Measurements from ENCODE around the gene LMTK3. TPM values are rescaled to one million over a fixed set of nuclear protein-coding genes. Genes with fewer than 3 reads are reported as not detected.
A peak's percentile ranks its signal among the peaks of the same experiment; 100 is the strongest.

The LMTK3 gene
- total and polyA plus RNA-seq, 9 of the 15 experiments (the other 6 are each of a cell fraction or from before 2014, with no cell fraction given) = 0.35 to 12.3 (median 2.0) TPM; not detected in 2

DNA sequence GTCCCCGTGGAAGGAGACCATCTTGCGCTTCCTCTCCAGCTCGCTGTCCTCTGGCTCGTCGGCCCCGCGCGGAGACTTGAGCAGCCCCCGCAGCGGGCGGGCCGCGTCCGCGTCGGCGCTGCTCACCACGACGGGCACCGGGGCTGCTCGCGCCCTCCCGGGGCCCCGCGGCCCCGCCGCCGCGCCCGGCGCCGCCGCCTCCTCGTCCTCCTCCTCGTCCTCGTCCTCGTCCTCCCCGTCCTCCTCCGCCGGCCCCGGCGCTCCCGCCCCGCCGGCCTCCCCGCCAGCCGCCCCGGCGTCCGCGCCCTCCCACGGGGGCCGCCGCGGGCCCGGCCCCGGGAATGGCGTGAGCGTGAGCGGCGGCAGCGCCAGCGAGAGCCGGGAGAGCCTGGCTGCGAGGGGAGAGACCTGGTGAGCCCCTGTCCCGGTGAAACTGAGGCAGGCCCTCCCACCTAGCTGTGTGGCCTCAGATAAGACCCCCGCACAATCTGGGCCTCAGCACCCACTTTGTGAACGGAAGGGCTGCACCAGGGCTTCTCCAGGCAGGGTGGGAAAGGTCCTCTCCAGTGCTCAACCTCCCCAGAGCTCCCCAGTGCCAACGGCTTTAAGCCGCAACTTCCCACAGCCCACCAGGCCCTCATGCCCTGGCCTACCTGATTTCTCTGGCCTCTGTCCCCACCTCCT is 17.8 kb downstream of the LMTK3 start (continued):
- TF ChIP-seq, protein P1, sequence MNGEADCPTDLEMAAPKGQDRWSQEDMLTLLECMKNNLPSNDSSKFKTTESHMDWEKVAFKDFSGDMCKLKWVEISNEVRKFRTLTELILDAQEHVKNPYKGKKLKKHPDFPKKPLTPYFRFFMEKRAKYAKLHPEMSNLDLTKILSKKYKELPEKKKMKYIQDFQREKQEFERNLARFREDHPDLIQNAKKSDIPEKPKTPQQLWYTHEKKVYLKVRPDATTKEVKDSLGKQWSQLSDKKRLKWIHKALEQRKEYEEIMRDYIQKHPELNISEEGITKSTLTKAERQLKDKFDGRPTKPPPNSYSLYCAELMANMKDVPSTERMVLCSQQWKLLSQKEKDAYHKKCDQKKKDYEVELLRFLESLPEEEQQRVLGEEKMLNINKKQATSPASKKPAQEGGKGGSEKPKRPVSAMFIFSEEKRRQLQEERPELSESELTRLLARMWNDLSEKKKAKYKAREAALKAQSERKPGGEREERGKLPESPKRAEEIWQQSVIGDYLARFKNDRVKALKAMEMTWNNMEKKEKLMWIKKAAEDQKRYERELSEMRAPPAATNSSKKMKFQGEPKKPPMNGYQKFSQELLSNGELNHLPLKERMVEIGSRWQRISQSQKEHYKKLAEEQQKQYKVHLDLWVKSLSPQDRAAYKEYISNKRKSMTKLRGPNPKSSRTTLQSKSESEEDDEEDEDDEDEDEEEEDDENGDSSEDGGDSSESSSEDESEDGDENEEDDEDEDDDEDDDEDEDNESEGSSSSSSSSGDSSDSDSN (IDR thresholded peaks at IDR 0.05; ENCODE audit: borderline replicate concordance in 1 of 2, low read depth in 2 of 2, low read length in 2 of 2) = peak in 1 of 2 experiments; percentile 14; a peak in 1 of 4 replicates
- 0 out of 2 replicates have a peak, but pooled peaks have one; percentile 75 for TF ChIP-seq NFIC (IDR thresholded peaks at IDR 0.05)
- TF ChIP-seq SLC30A9 (CRISPR knock-in tag; IDR thresholded peaks at IDR 0.05) = no peak
- TF ChIP-seq, protein P2, sequence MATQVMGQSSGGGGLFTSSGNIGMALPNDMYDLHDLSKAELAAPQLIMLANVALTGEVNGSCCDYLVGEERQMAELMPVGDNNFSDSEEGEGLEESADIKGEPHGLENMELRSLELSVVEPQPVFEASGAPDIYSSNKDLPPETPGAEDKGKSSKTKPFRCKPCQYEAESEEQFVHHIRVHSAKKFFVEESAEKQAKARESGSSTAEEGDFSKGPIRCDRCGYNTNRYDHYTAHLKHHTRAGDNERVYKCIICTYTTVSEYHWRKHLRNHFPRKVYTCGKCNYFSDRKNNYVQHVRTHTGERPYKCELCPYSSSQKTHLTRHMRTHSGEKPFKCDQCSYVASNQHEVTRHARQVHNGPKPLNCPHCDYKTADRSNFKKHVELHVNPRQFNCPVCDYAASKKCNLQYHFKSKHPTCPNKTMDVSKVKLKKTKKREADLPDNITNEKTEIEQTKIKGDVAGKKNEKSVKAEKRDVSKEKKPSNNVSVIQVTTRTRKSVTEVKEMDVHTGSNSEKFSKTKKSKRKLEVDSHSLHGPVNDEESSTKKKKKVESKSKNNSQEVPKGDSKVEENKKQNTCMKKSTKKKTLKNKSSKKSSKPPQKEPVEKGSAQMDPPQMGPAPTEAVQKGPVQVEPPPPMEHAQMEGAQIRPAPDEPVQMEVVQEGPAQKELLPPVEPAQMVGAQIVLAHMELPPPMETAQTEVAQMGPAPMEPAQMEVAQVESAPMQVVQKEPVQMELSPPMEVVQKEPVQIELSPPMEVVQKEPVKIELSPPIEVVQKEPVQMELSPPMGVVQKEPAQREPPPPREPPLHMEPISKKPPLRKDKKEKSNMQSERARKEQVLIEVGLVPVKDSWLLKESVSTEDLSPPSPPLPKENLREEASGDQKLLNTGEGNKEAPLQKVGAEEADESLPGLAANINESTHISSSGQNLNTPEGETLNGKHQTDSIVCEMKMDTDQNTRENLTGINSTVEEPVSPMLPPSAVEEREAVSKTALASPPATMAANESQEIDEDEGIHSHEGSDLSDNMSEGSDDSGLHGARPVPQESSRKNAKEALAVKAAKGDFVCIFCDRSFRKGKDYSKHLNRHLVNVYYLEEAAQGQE (IDR thresholded peaks at IDR 0.05; ENCODE audit: borderline replicate concordance) = no peak
- TF ChIP-seq, protein P2 (CRISPR knock-in tag; IDR thresholded peaks at IDR 0.05; ENCODE audit: low read depth) = 0 out of 2 replicates have a peak, but pooled peaks have one; percentile 28
- TF ChIP-seq, protein P3, sequence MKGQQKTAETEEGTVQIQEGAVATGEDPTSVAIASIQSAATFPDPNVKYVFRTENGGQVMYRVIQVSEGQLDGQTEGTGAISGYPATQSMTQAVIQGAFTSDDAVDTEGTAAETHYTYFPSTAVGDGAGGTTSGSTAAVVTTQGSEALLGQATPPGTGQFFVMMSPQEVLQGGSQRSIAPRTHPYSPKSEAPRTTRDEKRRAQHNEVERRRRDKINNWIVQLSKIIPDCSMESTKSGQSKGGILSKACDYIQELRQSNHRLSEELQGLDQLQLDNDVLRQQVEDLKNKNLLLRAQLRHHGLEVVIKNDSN (CRISPR knock-in tag; IDR thresholded peaks at IDR 0.05) = no peak
- TF ChIP-seq NONO (IDR thresholded peaks at IDR 0.05; ENCODE audit: low read depth in 2 of 2, low read length in 1 of 2) = 0 out of 4 replicates have a peak, but pooled peaks of 1 of the 2 experiments have one; percentile 47
- TF ChIP-seq HMGN3 (IDR thresholded peaks at IDR 0.05; ENCODE audit: borderline replicate concordance, extremely low read depth, insufficient read length, low read depth, low read length) = no peak
- peak; percentile 72 for TF ChIP-seq PHF20 (IDR thresholded peaks at IDR 0.05; ENCODE audit: partially characterized antibody)
- no peak for TF ChIP-seq ZNF253 (CRISPR knock-in tag; conservative IDR thresholded peaks at IDR 0.05)
- TF ChIP-seq, protein P4, sequence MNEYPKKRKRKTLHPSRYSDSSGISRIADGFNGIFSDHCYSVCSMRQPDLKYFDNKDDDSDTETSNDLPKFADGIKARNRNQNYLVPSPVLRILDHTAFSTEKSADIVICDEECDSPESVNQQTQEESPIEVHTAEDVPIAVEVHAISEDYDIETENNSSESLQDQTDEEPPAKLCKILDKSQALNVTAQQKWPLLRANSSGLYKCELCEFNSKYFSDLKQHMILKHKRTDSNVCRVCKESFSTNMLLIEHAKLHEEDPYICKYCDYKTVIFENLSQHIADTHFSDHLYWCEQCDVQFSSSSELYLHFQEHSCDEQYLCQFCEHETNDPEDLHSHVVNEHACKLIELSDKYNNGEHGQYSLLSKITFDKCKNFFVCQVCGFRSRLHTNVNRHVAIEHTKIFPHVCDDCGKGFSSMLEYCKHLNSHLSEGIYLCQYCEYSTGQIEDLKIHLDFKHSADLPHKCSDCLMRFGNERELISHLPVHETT (CRISPR knock-in tag; conservative IDR thresholded peaks at IDR 0.05 in 1 of 2, IDR thresholded peaks at IDR 0.05 in 1 of 2) = peak in 1 of 2 experiments; percentile 57; a peak in 1 of 4 replicates
